Natural killer cell (primary cell): ENCODE data around the gene KLK1. TPM values are rescaled to one million over a fixed set of nuclear protein-coding genes. Genes with fewer than 3 reads are reported as not detected.
"Not testable (repeated sequence)": the region's sequence is repeated elsewhere in the genome, so short reads cannot be mapped to it uniquely, and the experiment has no call there.

Experiments
- ATAC-seq, 3 donors: fragments of 150-1000 bp in 2 of 3; fragments of 200-7000 bp in 1 of 3; cut with Tn5 transposase; 1 replicate in 1 of 3; 2 replicates in 2 of 3; pipeline ENCODE4 v1.10.0; 2021; ENCODE audit warnings: mild to moderate bottlenecking in 2 of 3, moderate library complexity in 2 of 3
- DNase-seq, 2 donors: peaks; one replicate each; pipeline versions ENCODE4 v3.0.0 to v3.0.0-alpha.2; 2013 to 2021; ENCODE audit warnings: mixed read lengths in 1 of 2
- H3K27ac ChIP-seq: one replicate; pipeline ENCODE4 v1.5.1; 2013; ENCODE audit warnings: mild to moderate bottlenecking, low read length
- H3K27me3 ChIP-seq: one replicate; pipeline ENCODE4 v1.6.1; 2013; ENCODE audit warnings: low read length; ENCODE audit not compliant: control insufficient read depth, insufficient read depth
- H3K36me3 ChIP-seq: one replicate; pipeline ENCODE4 v1.6.1; 2013; ENCODE audit warnings: low read length; ENCODE audit not compliant: control insufficient read depth, insufficient read depth
- H3K4me1 ChIP-seq: one replicate; pipeline ENCODE4 v1.6.1; 2013; ENCODE audit warnings: low read length; ENCODE audit not compliant: control insufficient read depth, insufficient read depth
- H3K4me3 ChIP-seq: one replicate; pipeline ENCODE4 v1.5.1; 2013; ENCODE audit warnings: low read length
- H3K9me3 ChIP-seq: one replicate; pipeline ENCODE4 v1.6.1; 2013; ENCODE audit warnings: low read length; ENCODE audit not compliant: control insufficient read depth, insufficient read depth
- H3K27ac Mint-ChIP-seq, 2 donors: one replicate each; pipeline ENCODE4 v1.8.0; 2022; ENCODE audit warnings: mild to moderate bottlenecking in 2 of 2, mixed read lengths in 2 of 2, moderate library complexity in 1 of 2
- H3K27me3 Mint-ChIP-seq, 2 donors: one replicate each; pipeline ENCODE4 v1.8.0; 2022; ENCODE audit warnings: low read depth in 2 of 2, mixed read lengths in 2 of 2
- H3K36me3 Mint-ChIP-seq: one replicate; pipeline ENCODE4 v1.8.0; 2022; ENCODE audit warnings: mixed read lengths
- H3K4me1 Mint-ChIP-seq, 2 donors: one replicate each; pipeline ENCODE4 v1.8.0; 2022; ENCODE audit warnings: mixed read lengths in 2 of 2
- H3K4me3 Mint-ChIP-seq: one replicate; pipeline ENCODE4 v1.8.0; 2022; ENCODE audit warnings: mild to moderate bottlenecking, moderate library complexity, mixed read lengths
- H3K9me3 Mint-ChIP-seq, 2 donors: one replicate each; pipeline ENCODE4 v1.8.0; 2022; ENCODE audit warnings: mixed read lengths in 2 of 2
- WGBS: methylation state at CpG from one replicate; pipeline ENCODE4 v1.1.7; 2013; ENCODE audit warnings: missing lambda C conversion rate; ENCODE audit not compliant: insufficient coverage; 5-methylcytosine and 5-hydroxymethylcytosine counted together
- intact Hi-C: fragments of 100-400 bp; cut with micrococcal nuclease; formaldehyde crosslinking; loops from one replicate; pipeline ENCODE4 v1.14.2; 2022
- total RNA-seq, 4 donors: library from RNA; stranded (reverse); fragments of 120-200 nt in 1 of 4; gene quantifications; one replicate each; pipeline versions ENCODE4 v1.2.3 to v1.2.4, GENCODE V29; 2013 to 2022
- TF ChIP-seq, protein P1 (sequence below): fragments of 200-600 bp; IDR thresholded peaks from one replicate; pipeline ENCODE4 v1.8.0; 2022; ENCODE audit warnings: antibody characterized with exemption

The KLK1 gene
- total RNA-seq, 3 donors from 2014 or later (not counting 1 experiment from before 2014, with no cell fraction given) = not detected

DNA sequence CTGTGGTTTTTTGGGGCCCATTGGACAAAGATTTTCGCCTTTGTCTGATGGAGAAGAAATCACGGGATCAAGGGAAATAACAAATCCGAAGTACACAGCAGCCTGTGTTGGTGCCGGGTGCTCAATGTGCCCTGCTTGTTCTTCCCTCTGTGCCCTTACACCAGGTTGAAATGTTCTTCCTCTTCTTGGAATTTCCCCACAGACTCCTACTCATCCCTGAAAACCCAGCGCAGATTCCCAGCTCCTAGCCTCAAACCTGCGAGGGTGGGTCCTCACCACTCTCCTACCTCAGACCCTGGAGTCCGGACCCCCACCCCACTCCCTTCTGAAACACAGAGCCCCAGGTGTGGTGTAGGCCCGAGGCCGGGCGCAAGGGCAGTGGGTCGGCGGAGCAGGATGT lies 38.3 kb downstream of the KLK1 start:
- ATAC-seq (no peak), DNase-seq (no peak)
- Histone ChIP-seq H3K9me3 (no peaks in the 10 kb centered on the region), H3K27me3 (peaks cover 4% of the 10 kb centered on the region), H3K4me1 (peaks cover 7% of the 10 kb centered on the region), H3K36me3 (no peaks in the 10 kb centered on the region), H3K4me3 (no peak overlapping the region), H3K27ac (no peak overlapping the region)
- intact Hi-C loops = no loop called here
- Mint-ChIP-seq H3K36me3 (no peaks in the 10 kb centered on the region), H3K9me3 (no peaks in the 10 kb centered on the region), H3K27ac (no peak overlapping the region), H3K4me3 (no peak overlapping the region), H3K4me1 (peaks cover 7 to 8% of the 10 kb centered on the region in 2 donors), H3K27me3 (peaks cover 0 to 11% of the 10 kb centered on the region in 2 donors)
- 91% methylated on average over 12 of the region's 12 CpGs for WGBS
- TF ChIP-seq, protein P1, sequence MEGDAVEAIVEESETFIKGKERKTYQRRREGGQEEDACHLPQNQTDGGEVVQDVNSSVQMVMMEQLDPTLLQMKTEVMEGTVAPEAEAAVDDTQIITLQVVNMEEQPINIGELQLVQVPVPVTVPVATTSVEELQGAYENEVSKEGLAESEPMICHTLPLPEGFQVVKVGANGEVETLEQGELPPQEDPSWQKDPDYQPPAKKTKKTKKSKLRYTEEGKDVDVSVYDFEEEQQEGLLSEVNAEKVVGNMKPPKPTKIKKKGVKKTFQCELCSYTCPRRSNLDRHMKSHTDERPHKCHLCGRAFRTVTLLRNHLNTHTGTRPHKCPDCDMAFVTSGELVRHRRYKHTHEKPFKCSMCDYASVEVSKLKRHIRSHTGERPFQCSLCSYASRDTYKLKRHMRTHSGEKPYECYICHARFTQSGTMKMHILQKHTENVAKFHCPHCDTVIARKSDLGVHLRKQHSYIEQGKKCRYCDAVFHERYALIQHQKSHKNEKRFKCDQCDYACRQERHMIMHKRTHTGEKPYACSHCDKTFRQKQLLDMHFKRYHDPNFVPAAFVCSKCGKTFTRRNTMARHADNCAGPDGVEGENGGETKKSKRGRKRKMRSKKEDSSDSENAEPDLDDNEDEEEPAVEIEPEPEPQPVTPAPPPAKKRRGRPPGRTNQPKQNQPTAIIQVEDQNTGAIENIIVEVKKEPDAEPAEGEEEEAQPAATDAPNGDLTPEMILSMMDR = no peak

DNA sequence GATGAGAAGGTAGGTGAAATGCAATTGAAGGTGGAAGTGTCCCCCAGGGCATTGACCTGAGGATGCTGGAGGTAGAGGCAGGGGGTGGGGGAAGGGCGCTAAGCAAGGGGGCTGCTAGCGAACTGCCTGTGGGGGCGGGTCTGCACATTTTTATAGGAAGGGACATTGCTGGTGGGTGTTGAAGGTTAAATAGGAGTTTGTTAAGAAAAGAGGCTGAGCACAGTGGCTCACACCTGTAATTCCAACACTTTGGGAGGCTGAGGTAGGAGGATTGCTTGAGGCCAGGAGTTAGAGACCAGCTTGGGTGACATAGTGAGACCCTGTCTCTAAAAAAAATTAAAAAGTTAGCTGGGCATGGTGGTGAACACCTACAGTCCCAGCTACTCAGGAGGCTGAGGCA lies 38.9 kb downstream of the KLK1 start:
- Mint-ChIP-seq H3K9me3 (no peaks in the 10 kb centered on the region), H3K27ac (no peak overlapping the region), H3K27me3 (peaks cover 3 to 15% of the 10 kb centered on the region in 2 donors), H3K4me1 (peaks cover 7 to 8% of the 10 kb centered on the region in 2 donors), H3K4me3 (no peak overlapping the region), H3K36me3 (no peaks in the 10 kb centered on the region)
- ATAC-seq = no peak
- Histone ChIP-seq H3K36me3 (no peaks in the 10 kb centered on the region), H3K27me3 (peaks cover 9% of the 10 kb centered on the region), H3K4me3 (no peak overlapping the region), H3K4me1 (peaks cover 7% of the 10 kb centered on the region), H3K9me3 (no peaks in the 10 kb centered on the region), H3K27ac (no peak overlapping the region)
- WGBS = 92% methylated on average over 3 of the region's 3 CpGs
- intact Hi-C loops = no loop called here
- DNase-seq = no peak
- TF ChIP-seq, protein P1 = no peak

DNA sequence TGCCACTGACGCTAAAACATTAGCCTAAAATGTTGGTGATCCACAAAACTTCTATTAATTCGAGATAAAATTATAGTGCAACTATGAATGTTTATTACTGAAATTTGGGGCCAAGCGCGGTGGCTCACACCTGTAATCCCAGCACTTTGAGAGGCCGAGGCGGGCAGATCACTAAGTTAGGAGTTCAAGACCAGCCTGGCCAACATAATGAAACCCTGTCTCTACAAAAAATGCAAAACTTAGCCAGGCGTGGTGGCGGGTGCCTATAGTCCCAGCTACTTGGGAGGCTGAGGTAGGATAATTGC lies 39.8 kb downstream of the KLK1 start:
- not testable (repeated sequence) for H3K9me3 ChIP-seq, H3K36me3 ChIP-seq, H3K4me3 Mint-ChIP-seq, H3K27ac ChIP-seq, H3K27ac Mint-ChIP-seq, H3K4me3 ChIP-seq, H3K36me3 Mint-ChIP-seq, H3K4me1 Mint-ChIP-seq, H3K9me3 Mint-ChIP-seq, H3K4me1 ChIP-seq, DNase-seq, ATAC-seq
- intact Hi-C loops = loop anchor here (1.0 to 2.0 kb wide), 4 partner anchors 78 to 427 kb away; no protein-coding TSS in a partner anchor
- 35% methylated on average over 7 of the region's 8 CpGs for WGBS
- TF ChIP-seq, protein P1 = peak; percentile 56
- peaks cover 12 to 24% of the 10 kb centered on the region in 2 donors for H3K27me3 Mint-ChIP-seq
- peaks cover 13% of the 10 kb centered on the region for H3K27me3 ChIP-seq

DNA sequence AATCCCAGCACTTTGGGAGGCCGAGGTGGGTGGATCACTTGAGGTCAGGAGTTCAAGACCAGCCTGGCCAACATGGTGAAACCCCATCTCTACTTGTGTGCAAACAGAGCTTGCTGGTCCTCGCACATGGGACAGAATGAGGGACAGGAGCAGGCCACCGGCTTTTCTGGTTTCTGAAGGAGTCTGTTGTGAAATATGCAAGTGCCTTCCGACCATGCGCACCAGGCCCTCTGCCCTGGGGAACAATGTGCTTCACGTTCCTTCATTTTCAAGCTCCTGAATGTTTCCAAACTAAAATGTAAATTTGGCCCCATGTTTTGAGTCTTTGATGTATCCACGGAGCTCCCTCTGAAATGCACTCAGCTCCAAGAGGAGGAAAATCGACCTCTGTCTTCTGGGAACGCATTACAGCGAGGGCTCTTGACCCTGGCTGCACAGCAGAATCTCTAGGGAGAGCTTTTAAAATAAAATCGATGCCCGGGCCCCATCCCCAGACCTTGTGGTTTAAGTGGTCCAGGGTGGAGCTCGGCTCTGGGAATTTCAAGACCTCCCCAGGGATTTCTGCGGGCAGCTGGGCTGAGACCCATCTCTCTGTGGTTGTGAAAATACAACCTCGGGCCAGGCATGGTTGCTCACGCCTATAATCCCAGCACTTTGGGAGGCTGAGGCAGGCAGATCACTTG lies 42.7 kb downstream of the KLK1 start:
- Histone ChIP-seq H3K36me3 (no peaks in the 10 kb centered on the region), H3K4me3 (no peak overlapping the region), H3K27ac (no peak overlapping the region), H3K9me3 (no peaks in the 10 kb centered on the region), H3K4me1 (peaks cover 7% of the 10 kb centered on the region), H3K27me3 (peaks cover 16% of the 10 kb centered on the region)
- H3K36me3 Mint-ChIP-seq = no peaks in the 10 kb centered on the region
- peaks cover 0 to 2% of the 10 kb centered on the region in 2 donors for H3K9me3 Mint-ChIP-seq
- H3K4me3 Mint-ChIP-seq = no peak overlapping the region
- intact Hi-C loops = no loop called here
- ATAC-seq = no peak
- no peak for DNase-seq
- peaks cover 7 to 8% of the 10 kb centered on the region in 2 donors for H3K4me1 Mint-ChIP-seq
- TF ChIP-seq, protein P1 = no peak
- peaks cover 39 to 42% of the 10 kb centered on the region in 2 donors for H3K27me3 Mint-ChIP-seq
- 66% methylated on average over 16 of the region's 16 CpGs for WGBS
- H3K27ac Mint-ChIP-seq = no peak overlapping the region
